OCI-LY7 (cell line): ENCODE results near the gene RAB10. TPM values are rescaled to one million over a fixed set of nuclear protein-coding genes. Genes with fewer than 3 reads are reported as not detected.
A peak's percentile ranks its signal among the peaks of the same experiment; 100 is the strongest.

Source experiments
- BruUV-seq: library from RNA; stranded (reverse); fragments of 400-500 nt; replicated peaks from 2 replicates; lab custom pipeline; 2021; lab: Mats Ljungman, UMichigan
- CTCF ChIA-PET: fragments of 300-600 bp; sonication (Branson Sonifier 250); formaldehyde crosslinking; loops from one replicate; lab custom pipeline; 2022; ENCODE audit warnings: antibody characterized with exemption; ENCODE audit not compliant: unreplicated experiment; lab: Charles Lee
- POLR2A ChIA-PET: fragments of 300-600 bp; sonication (Branson Sonifier 250); formaldehyde crosslinking; loops from one replicate; lab custom pipeline; 2022; ENCODE audit warnings: antibody characterized with exemption; lab: Charles Lee
- DNase-seq: peaks from one replicate; pipeline ENCODE4 v3.0.0-alpha.2; 2015; ENCODE audit warnings: low spot score
- H2AFZ ChIP-seq: fragments of 200-600 bp; sonication (generic), shearing (Covaris generic); 2 replicates; pipeline ENCODE4 v1.6.1; 2014; ENCODE audit warnings: mild to moderate bottlenecking, antibody characterized with exemption, low read length, moderate library complexity
- H3K27ac ChIP-seq: fragments of 200-600 bp; sonication (generic); 2 replicates; pipeline ENCODE4 v1.5.1; 2014; ENCODE audit warnings: mixed run types, low read depth, mild to moderate bottlenecking, moderate library complexity, low read length, inconsistent platforms; ENCODE audit not compliant: poor library complexity, severe bottlenecking
- H3K36me3 ChIP-seq: fragments of 200-600 bp; sonication (generic); 2 replicates; pipeline ENCODE4 v1.6.1; 2014; ENCODE audit warnings: mild to moderate bottlenecking, antibody characterized with exemption, low read length, moderate library complexity, mixed read lengths; ENCODE audit not compliant: insufficient read depth
- H3K4me1 ChIP-seq: fragments of 200-600 bp; sonication (generic); 2 replicates; pipeline ENCODE4 v1.5.1; 2014; ENCODE audit warnings: mild to moderate bottlenecking, low read length; ENCODE audit not compliant: insufficient read depth, poor library complexity, severe bottlenecking
- H3K4me2 ChIP-seq: fragments of 200-600 bp; sonication (generic); 2 replicates; pipeline ENCODE4 v1.6.1; 2014; ENCODE audit warnings: mild to moderate bottlenecking, low read length
- H3K4me3 ChIP-seq: fragments of 200-600 bp; sonication (generic); 2 replicates; pipeline ENCODE4 v1.5.1; 2014; ENCODE audit warnings: mild to moderate bottlenecking, low read depth, low read length; ENCODE audit not compliant: poor library complexity, severe bottlenecking
- H3K79me2 ChIP-seq: fragments of 200-600 bp; sonication (generic); 2 replicates; pipeline ENCODE4 v1.6.1; 2016; ENCODE audit warnings: low read depth, mild to moderate bottlenecking, low read length, moderate library complexity, mixed read lengths; ENCODE audit not compliant: insufficient read depth
- H3K9me2 ChIP-seq: fragments of 200-600 bp; sonication (generic); 2 replicates; pipeline ENCODE4 v1.6.1; 2016; ENCODE audit warnings: mild to moderate bottlenecking, low read length, mixed read lengths; ENCODE audit not compliant: insufficient read depth
- H3K9me3 ChIP-seq: fragments of 200-600 bp; sonication (generic); 2 replicates; pipeline ENCODE4 v1.6.1; 2014; ENCODE audit warnings: mild to moderate bottlenecking, mixed run types, low read length, mixed read lengths
- H4K20me1 ChIP-seq: fragments of 200-600 bp; sonication (generic); 2 replicates; pipeline ENCODE4 v1.6.1; 2014; ENCODE audit warnings: mild to moderate bottlenecking, antibody characterized with exemption, low read length, moderate library complexity, mixed read lengths; ENCODE audit not compliant: insufficient read depth
- EZH2phosphoT487 ChIP-seq: fragments of 200-600 bp; sonication (generic); IDR thresholded peaks from 2 replicates; pipeline ENCODE4 v1.6.1; 2018; ENCODE audit warnings: low read depth, borderline replicate concordance, mild to moderate bottlenecking, mixed run types, antibody characterized with exemption, low read length, moderate library complexity, mixed read lengths
- intact Hi-C: fragments of 100-400 bp; cut with micrococcal nuclease; formaldehyde crosslinking; loops from one replicate; pipeline ENCODE4 v1.10.0; 2022; ENCODE audit not compliant: unreplicated experiment
- total RNA-seq, 2 experiments: library from RNA; depleted of rRNA in 1 of 2; stranded (reverse); fragments of >200 nt in 1 of 2; shearing (Covaris generic) in 1 of 2; gene quantifications; 2 replicates each; pipeline ENCODE4 v1.2.3, GENCODE V29; 2014 to 2022
- TF ChIP-seq, protein P1 (sequence below): fragments of 200-600 bp; sonication (generic); conservative IDR thresholded peaks from 2 replicates; pipeline ENCODE4 v1.5.1; 2014; ENCODE audit warnings: mild to moderate bottlenecking, antibody characterized with exemption, low read length, moderate library complexity, mixed read lengths

Gene RAB10
- total RNA-seq, 2 experiments from 2014 or later, result 58.3 to 96.7 TPM

DNA sequence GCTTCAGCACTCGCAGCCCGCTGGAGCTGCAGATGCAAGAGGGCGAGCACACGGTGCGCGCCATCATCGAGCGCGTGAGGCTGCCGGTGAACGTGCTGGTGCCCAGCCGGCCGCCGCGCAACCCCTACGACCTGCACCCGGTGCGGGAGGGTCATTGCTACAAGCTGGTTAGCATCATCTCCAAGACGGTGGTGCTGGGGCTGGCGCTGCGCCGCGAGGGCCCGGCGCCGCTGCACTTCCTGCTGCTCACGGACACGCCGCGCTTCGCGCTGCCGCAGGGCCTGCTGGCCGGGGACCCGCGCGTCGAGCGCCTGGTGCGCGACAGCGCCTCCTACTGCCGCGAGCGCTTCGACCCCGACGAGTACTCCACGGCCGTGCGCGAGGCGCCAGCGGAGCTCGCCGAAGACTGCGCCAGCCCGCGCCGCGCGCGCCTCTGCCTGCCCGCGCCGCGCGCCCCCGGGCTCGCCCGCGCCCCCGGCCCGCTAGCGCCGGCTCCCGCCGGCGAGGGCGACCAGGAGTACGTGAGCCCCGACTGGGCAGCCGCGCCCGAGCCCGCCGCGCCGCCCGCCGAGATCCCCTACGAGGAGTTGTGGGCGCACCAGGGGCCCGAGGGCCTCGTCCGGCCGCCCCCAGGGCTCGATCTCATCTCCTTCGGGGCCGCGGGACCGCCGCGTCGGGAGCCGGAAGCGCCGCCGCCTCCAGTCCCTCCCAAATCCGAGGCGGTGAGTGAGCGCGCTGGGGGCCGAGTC, 150.8 kb downstream of the RAB10 start:
- CTCF ChIA-PET, result no interaction called here
- H3K9me2 ChIP-seq, result no peaks in the 10 kb centered on the region
- TF ChIP-seq EZH2phosphoT487, result no peak
- TF ChIP-seq, protein P1, sequence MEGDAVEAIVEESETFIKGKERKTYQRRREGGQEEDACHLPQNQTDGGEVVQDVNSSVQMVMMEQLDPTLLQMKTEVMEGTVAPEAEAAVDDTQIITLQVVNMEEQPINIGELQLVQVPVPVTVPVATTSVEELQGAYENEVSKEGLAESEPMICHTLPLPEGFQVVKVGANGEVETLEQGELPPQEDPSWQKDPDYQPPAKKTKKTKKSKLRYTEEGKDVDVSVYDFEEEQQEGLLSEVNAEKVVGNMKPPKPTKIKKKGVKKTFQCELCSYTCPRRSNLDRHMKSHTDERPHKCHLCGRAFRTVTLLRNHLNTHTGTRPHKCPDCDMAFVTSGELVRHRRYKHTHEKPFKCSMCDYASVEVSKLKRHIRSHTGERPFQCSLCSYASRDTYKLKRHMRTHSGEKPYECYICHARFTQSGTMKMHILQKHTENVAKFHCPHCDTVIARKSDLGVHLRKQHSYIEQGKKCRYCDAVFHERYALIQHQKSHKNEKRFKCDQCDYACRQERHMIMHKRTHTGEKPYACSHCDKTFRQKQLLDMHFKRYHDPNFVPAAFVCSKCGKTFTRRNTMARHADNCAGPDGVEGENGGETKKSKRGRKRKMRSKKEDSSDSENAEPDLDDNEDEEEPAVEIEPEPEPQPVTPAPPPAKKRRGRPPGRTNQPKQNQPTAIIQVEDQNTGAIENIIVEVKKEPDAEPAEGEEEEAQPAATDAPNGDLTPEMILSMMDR, result peak; percentile 37; the same call in 1 of the 2 replicates
- POLR2A ChIA-PET, result no interaction called here
- H3K9me3 ChIP-seq, result no peaks in the 10 kb centered on the region
- no peaks in the 10 kb centered on the region for H4K20me1 ChIP-seq
- H3K4me2 ChIP-seq, result peak overlapping the region; percentile 66; the same call in 1 of the 2 replicates
- DNase-seq, result peak; percentile 30
- intact Hi-C loops, result no loop called here
- no peaks in the 10 kb centered on the region for H3K4me1 ChIP-seq
- H3K79me2 ChIP-seq, result no peaks in the 10 kb centered on the region
- H3K27ac ChIP-seq, result no peak overlapping the region
- H3K4me3 ChIP-seq, result peak overlapping the region; percentile 27
- no TSS peak for BruUV-seq
- H3K36me3 ChIP-seq, result no peaks in the 10 kb centered on the region
- H2AFZ ChIP-seq, result no peak overlapping the region

DNA sequence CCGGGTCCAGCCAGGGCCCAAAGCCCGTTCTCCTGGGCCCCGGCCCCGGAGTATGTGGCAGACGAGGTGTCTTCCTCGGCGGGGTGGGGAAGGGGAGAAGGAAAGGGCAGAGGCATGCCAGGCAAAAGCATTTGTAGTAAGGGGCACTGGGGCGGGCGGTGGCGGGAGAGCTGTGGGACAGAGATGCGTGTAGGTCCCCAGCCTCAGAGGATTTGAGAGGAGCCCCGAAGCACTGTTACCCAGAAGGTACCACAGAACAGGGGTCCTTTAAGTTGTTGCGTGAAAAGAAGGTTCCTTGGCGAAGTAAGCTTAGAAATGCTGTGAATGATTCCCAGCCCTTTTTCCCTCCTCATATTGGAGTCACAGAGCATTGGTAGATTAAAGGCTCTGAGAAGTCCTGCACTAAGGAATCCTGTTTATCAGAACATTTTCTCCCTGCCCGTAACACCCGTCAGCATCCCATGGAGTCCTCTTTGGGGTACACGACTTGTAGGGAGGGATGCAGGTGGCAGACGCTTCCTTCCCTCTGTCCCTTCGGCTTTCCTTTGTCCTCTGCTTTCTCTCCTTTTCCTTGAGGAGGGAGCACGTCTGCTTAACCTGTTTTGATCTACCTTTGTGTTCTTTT, 151.5 kb downstream of the RAB10 start:
- H2AFZ ChIP-seq, result no peak overlapping the region
- no peaks in the 10 kb centered on the region for H3K4me1 ChIP-seq
- H3K9me3 ChIP-seq, result no peaks in the 10 kb centered on the region
- H3K9me2 ChIP-seq, result no peaks in the 10 kb centered on the region
- no peaks in the 10 kb centered on the region for H4K20me1 ChIP-seq
- ChIA-PET CTCF (no interaction called here), POLR2A (no interaction called here)
- H3K4me3 ChIP-seq, result peak overlapping the region; percentile 27
- no peaks in the 10 kb centered on the region for H3K79me2 ChIP-seq
- intact Hi-C loops, result no loop called here
- TF ChIP-seq, protein P1, result no peak
- TF ChIP-seq EZH2phosphoT487, result no peak
- peaks cover 2% of the 10 kb centered on the region; the same call in 1 of the 2 replicates for H3K36me3 ChIP-seq
- peak overlapping the region; percentile 66; the same call in 1 of the 2 replicates for H3K4me2 ChIP-seq
- no TSS peak for BruUV-seq
- DNase-seq, result no peak
- H3K27ac ChIP-seq, result no peak overlapping the region
